Thymus (tissue), 11 donors: Measurements from ENCODE around the gene CAPS. TPM values are rescaled to one million over a fixed set of nuclear protein-coding genes. Genes with fewer than 3 reads are reported as not detected.

Experiments
- DNase-seq, 9 donors: peaks; one replicate each; pipeline ENCODE4 v3.0.0-alpha.2; 2013; ENCODE audit warnings: low spot score in 9 of 9, low read depth in 6 of 9, missing footprints in 1 of 9
- H3K27ac ChIP-seq, 2 donors: one replicate each; pipeline ENCODE4 v1.5.1; 2013; ENCODE audit warnings: control low read depth in 1 of 2, low read depth in 1 of 2, low read length in 1 of 2, mild to moderate bottlenecking in 1 of 2, moderate library complexity in 1 of 2
- H3K27me3 ChIP-seq, 2 donors: one replicate each; pipeline ENCODE4 v1.5.1; 2013; ENCODE audit warnings: low read length in 1 of 2; ENCODE audit not compliant: control insufficient read depth in 2 of 2, insufficient read depth in 1 of 2
- H3K36me3 ChIP-seq, 2 donors: one replicate each; pipeline ENCODE4 v1.5.1; 2013; ENCODE audit warnings: low read length in 1 of 2, mild to moderate bottlenecking in 1 of 2, moderate library complexity in 1 of 2; ENCODE audit not compliant: control insufficient read depth in 2 of 2, insufficient read depth in 2 of 2
- H3K4me1 ChIP-seq, 2 donors: one replicate each; pipeline ENCODE4 v1.5.1; 2013; ENCODE audit warnings: low read length in 2 of 2; ENCODE audit not compliant: control insufficient read depth in 2 of 2, insufficient read depth in 2 of 2
- H3K4me3 ChIP-seq, 2 donors: one replicate each; pipeline ENCODE4 v1.5.1; 2013; ENCODE audit warnings: low read length in 2 of 2, control low read depth in 1 of 2, mild to moderate bottlenecking in 1 of 2
- H3K9me3 ChIP-seq, 2 donors: one replicate each; pipeline ENCODE4 v1.5.1; 2013; ENCODE audit warnings: low read length in 1 of 2, mild to moderate bottlenecking in 1 of 2; ENCODE audit not compliant: control insufficient read depth in 2 of 2, insufficient read depth in 1 of 2
- WGBS: extraction: QIAGEN DNeasy Blood & Tissue Kit; methylation state at CpG from one replicate; pipeline ENCODE4 v1.1.7; 2013; 5-methylcytosine and 5-hydroxymethylcytosine counted together
- polyA plus RNA-seq: library from polyadenylated mRNA; stranded (reverse); fragments of 200-250 nt; gene quantifications from one replicate; pipeline ENCODE4 v1.2.3, GENCODE V29; 2013
- total RNA-seq: library from RNA; stranded (reverse); fragments of 120-200 nt; gene quantifications from one replicate; pipeline ENCODE4 v1.2.4, GENCODE V29; 2013
- donor health status: healthy.

CAPS gene
- total and polyA plus RNA-seq, 2 donors, result 6.5 to 70.4 TPM

DNA sequence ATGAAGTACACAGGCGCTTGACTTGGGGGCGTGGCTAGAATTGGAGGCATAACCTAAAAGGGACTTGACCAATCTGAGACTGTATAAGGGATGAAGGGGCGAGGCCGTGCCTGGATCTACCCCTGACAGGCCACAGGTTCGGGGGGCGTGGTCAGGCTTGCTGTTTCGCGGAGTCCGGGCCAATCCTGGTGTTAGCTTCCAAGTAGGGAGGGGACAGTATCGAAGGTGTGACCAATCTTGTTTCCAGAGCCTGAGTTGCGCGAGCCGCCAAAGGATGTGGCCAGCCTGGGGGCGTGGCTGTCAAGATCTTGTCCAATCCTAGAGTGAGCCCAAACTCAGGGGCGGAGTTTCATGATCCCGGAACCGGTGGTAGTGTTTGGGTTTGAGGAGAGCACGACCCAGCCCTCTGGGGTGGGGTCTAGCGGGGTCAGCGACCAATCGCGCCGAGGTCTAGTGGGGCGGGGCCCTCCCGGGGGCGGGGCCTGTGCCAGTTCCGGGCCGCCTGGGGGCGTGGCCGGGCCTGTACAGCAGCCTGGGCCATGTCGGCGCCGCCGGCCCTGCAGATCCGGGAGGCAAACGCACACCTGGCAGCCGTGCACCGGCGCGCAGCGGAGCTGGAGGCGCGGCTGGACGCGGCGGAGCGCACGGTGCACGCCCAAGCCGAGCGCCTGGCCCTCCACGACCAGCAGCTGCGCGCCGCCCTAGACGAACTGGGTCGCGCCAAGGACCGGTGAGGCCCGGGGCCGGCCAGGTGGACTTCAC lies 9.5 kb upstream of the CAPS start, which contains the start of gene VMAC:
Gene VMAC, plus strand, starts transcription at position 521 of the 762 bp plus-strand sequence. Its CDS starts 19 bp downstream, at position 540.
- peaks cover 16 to 20% of the 10 kb centered on the region in 2 donors for H3K4me1 ChIP-seq
- under 1% methylated on average over 61 of the region's 61 CpGs for WGBS

DNA sequence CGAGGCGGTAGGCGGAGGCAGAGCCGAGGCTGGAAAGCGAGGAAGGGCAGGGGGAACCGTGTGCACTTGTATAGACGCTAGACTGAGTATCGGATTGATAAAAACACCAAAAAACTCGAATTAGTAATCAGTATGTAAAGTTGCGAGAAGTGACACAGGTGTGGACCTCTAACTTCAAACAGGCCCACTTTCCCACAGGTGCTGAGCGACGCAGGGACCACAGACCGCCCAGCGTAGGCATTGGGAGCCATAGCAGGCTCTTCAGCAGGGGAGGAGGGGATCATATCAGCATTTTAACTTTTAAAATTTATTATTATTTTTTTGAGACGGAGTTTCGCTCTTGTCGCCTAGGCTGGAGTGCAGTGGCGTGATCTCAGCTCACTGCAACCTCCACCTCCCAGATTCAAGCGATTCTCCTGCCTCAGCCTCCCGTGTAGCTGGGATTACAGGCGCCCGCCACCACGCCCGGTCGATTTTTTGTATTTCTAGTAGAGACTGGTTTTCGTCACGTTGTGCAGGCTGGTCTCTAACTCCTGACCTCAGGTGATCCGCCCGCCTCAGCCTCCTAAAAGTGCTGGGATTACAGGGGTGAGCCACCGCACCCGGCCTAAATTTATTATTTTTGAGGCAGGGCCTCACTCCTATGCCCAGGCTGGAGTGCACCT lies 8.8 kb upstream of the CAPS start:
- Histone ChIP-seq H3K27ac (peak overlapping the region; percentile 80), H3K9me3 (no peaks in the 10 kb centered on the region), H3K36me3 (peaks cover 10 to 20% of the 10 kb centered on the region in 2 donors), H3K27me3 (no peaks in the 10 kb centered on the region), H3K4me3 (peak overlapping the region; percentile 67 to 88), H3K4me1 (peaks cover 16 to 20% of the 10 kb centered on the region in 2 donors)
- peak in 2 of 9 donors; percentile 3 to 21 for DNase-seq
- 51% methylated on average over 31 of the region's 31 CpGs for WGBS

More for the DNA sequence above, 9.5 kb upstream of the CAPS start, which contains the start of gene VMAC:
- peak; percentile 99 to 100 (median 100) for DNase-seq
- H3K4me3 ChIP-seq, result peak within 1 kb of the TSS; percentile 88 to 92
- no peaks in the 10 kb centered on the region for H3K9me3 ChIP-seq
- H3K27me3 ChIP-seq, result no peaks in the 10 kb centered on the region
- peaks cover 7 to 16% of the 10 kb centered on the region in 2 donors for H3K36me3 ChIP-seq
- peak within 1 kb of the TSS; percentile 94 to 95 for H3K27ac ChIP-seq

- Histone ChIP-seq H3K27ac (no peak overlapping the region), H3K4me1 (peaks cover 15 to 19% of the 10 kb centered on the region in 2 donors), H3K9me3 (no peaks in the 10 kb centered on the region), H3K4me3 (no peak overlapping the region), H3K27me3 (no peaks in the 10 kb centered on the region), H3K36me3 (peaks cover 7 to 23% of the 10 kb centered on the region in 2 donors)
- no peak for DNase-seq
- 75% methylated on average over 5 of the region's 5 CpGs for WGBS
Measured at GRCh38 chr19:5907241-5907640, 6.8 kb upstream of the CAPS start.

DNA sequence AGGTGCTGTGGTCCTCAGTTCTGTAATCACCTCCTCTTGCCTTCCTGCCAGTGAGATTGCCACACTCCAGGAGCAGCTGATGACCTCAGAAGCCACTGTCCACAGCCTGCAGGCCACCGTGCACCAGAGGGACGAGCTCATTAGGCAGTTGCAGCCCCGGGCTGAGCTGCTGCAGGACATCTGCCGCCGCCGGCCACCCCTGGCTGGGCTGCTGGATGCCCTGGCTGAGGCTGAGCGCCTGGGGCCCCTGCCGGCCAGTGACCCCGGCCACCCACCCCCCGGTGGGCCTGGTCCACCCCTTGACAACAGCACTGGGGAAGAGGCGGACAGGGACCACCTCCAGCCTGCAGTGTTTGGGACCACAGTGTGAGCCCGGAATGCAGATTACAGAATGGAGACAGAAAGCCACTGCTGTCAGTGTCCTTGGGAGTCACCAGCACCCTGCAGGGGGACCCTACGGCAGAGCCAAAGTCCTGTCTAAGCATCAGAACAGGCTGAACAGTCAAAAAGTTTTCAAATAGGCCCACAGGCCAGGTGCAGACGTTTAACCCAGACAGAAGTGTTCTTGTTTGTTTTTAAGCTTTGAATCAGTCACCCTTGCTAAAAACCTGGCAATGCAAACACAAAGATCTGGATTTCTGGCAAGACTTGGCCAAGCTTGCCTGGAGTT lies 5.1 kb upstream of the CAPS start:
- H3K9me3 ChIP-seq, result no peaks in the 10 kb centered on the region
- H3K27ac ChIP-seq, result no peak overlapping the region
- 95% methylated on average over 14 of the region's 14 CpGs for WGBS
- H3K27me3 ChIP-seq, result no peaks in the 10 kb centered on the region
- peaks cover 7 to 25% of the 10 kb centered on the region in 2 donors for H3K36me3 ChIP-seq
- DNase-seq, result no peak
- peaks cover 9 to 10% of the 10 kb centered on the region in 2 donors for H3K4me1 ChIP-seq
- no peak overlapping the region for H3K4me3 ChIP-seq

DNA sequence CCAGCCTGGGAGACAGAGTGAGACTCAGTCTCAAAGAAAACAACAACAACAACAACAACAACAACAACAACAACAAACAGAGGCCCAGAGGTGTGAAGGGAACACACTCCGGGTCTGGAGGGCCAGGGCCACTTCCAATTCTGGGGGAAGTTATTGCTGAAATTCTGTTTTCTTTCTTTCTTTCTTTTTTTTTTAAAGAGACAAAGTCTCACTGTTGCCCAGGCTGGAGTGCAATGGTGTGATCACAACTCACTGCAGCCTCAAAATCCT lies 3.5 kb upstream of the CAPS start:
- H3K27ac ChIP-seq, result peak overlapping the region in 1 of 2 donors; percentile 31
- 96% methylated on average over 1 of the region's 1 CpG for whole genome bisulfite sequencing
- peaks cover 5% of the 10 kb centered on the region in 2 donors for H3K4me1 ChIP-seq

GRCh38 chr19:5911366-5911765 lies 2.7 kb upstream of the CAPS start:
- Histone ChIP-seq H3K27ac (peak overlapping the region in 1 of 2 donors; percentile 18), H3K36me3 (peaks cover 20 to 48% of the 10 kb centered on the region in 2 donors), H3K4me1 (peaks cover 0 to 3% of the 10 kb centered on the region in 2 donors), H3K27me3 (no peaks in the 10 kb centered on the region), H3K4me3 (no peak overlapping the region), H3K9me3 (no peaks in the 10 kb centered on the region)
- 100% methylated on average over 1 of the region's 1 CpG for WGBS
- no peak for DNase-seq

More for the DNA sequence above, 3.5 kb upstream of the CAPS start:
- no peaks in the 10 kb centered on the region for H3K9me3 ChIP-seq
- peaks cover 12 to 40% of the 10 kb centered on the region in 2 donors for H3K36me3 ChIP-seq
- H3K27me3 ChIP-seq, result no peaks in the 10 kb centered on the region
- H3K4me3 ChIP-seq, result no peak overlapping the region
- no peak for DNase-seq

GRCh38 chr19:5914358-5914774 lies 312 bp downstream of the CAPS start:
- Histone ChIP-seq H3K36me3 (peaks cover 50 to 69% of the 10 kb centered on the region in 2 donors), H3K27ac (no peak overlapping the region), H3K9me3 (no peaks in the 10 kb centered on the region), H3K27me3 (no peaks in the 10 kb centered on the region), H3K4me3 (no peak overlapping the region), H3K4me1 (peaks cover 0 to 3% of the 10 kb centered on the region in 2 donors)
- 94% methylated on average over 22 of the region's 22 CpGs for WGBS
- no peak for DNase-seq

- H3K4me3 ChIP-seq, result no peak overlapping the region
- no peaks in the 10 kb centered on the region for H3K9me3 ChIP-seq
- peaks cover 0 to 3% of the 10 kb centered on the region in 2 donors for H3K4me1 ChIP-seq
- H3K27ac ChIP-seq, result no peak overlapping the region
- DNase-seq, result no peak
- WGBS, result 95% methylated on average over 42 of the region's 42 CpGs
- H3K27me3 ChIP-seq, result no peaks in the 10 kb centered on the region
- peaks cover 51 to 70% of the 10 kb centered on the region in 2 donors for H3K36me3 ChIP-seq
Measured at GRCh38 chr19:5914946-5915781, 1.1 kb downstream of the CAPS start.
